Measurements from ENCODE around the gene AMDHD1.

The AMDHD1 gene

DNA sequence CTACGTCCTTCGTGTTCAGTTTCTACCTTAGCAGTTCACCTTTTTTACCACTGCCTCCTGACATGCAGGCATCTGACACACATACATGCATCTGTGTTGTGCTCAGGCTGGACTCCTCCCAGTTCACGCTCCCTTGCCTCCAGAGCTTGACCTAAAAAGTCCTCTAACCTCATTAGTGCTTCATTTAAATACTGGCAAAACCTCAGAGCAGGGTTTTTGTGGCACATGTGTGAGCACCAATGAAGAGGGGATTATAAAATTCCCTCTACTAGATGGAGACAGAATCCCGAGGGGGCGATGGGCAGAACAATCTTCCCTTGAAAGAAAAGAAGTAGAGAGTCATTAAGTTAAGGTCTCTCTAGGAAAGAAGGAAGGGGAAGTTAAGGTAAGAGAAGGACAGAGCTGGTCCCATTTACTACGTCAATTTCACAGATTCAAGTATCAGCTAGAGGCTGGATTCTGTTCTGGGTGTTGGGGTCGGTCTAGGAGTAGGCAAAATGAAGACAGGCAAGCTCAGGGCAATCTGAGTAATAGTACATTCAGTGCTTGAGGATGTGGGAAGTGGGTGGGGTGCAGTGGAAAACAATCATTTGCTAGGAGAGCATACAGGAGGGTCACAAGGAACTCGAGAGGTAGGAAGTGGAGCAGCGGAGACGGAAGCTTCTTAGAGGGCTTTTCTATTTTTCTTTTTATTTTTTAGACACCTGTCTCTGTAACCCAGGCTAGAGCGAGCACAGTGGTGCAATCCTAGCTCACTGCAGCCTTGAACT lies 45.6 kb downstream of the AMDHD1 start:
- H2AFZ ChIP-seq (ENCODE audit: low read length): no peak overlapping the region
- H4K8ac ChIP-seq (ENCODE audit: low read depth, low read length): no peak overlapping the region
- H2BK5ac ChIP-seq (ENCODE audit: low read length): no peak overlapping the region
- H2AK5ac ChIP-seq (ENCODE audit: low read depth, low read length): no peak overlapping the region
- no peaks in the 10 kb centered on the region for H3K36me3 ChIP-seq (replicated peaks in 1 of 2; ENCODE audit: control insufficient read depth in 2 of 2, insufficient read depth in 2 of 2, low read length in 2 of 2)
- no peaks in the 10 kb centered on the region for H3K79me1 ChIP-seq (ENCODE audit: low read depth, low read length)
- H3K27me3 ChIP-seq (ENCODE audit: control insufficient read depth in 3 of 3, insufficient read depth in 3 of 3, low read depth in 1 of 3, low read length in 3 of 3): no peaks in the 10 kb centered on the region
- no peak overlapping the region for H2BK15ac ChIP-seq (ENCODE audit: low read length)
- no peak overlapping the region for H2BK12ac ChIP-seq (ENCODE audit: low read length)
- no peak overlapping the region for H2BK120ac ChIP-seq (ENCODE audit: low read depth, low read length)
- H3K23ac ChIP-seq (ENCODE audit: low read depth, low read length, poor library complexity): no peak overlapping the region
- peaks cover 3% of the 10 kb centered on the region in 2 donors for H3K4me1 ChIP-seq (ENCODE audit: control insufficient read depth in 2 of 2, insufficient read depth in 1 of 2, low read depth in 1 of 2, low read length in 2 of 2)
- H3K18ac ChIP-seq (ENCODE audit: low read length): no peak overlapping the region
- no peak overlapping the region for H4K91ac ChIP-seq (ENCODE audit: low read depth, low read length, poor library complexity)
- H3K4ac ChIP-seq (ENCODE audit: low read length): no peak overlapping the region
- no peak overlapping the region for H3K14ac ChIP-seq (ENCODE audit: low read length)
- no peak overlapping the region for H3K4me2 ChIP-seq (ENCODE audit: insufficient read depth, low read length, poor library complexity, severe bottlenecking)
- WGBS, 2 donors (ENCODE audit: extremely low coverage in 2 of 2, insufficient read length in 2 of 2, insufficient replicate concordance in 1 of 2): no CpG with 5 or more reads among the region's 11 CpGs
- no peak overlapping the region for H3K9ac ChIP-seq (ENCODE audit: low read depth, low read length, poor library complexity)
- no peaks in the 10 kb centered on the region for H3K9me3 ChIP-seq (replicated peaks in 1 of 2; ENCODE audit: control insufficient read depth in 2 of 2, insufficient read depth in 1 of 2, low read depth in 1 of 2, low read length in 2 of 2)
- no peak for DNase-seq (ENCODE audit: low spot score)
- no peak overlapping the region for H3K4me3 ChIP-seq (ENCODE audit: low read length in 2 of 2)
- H3K27ac ChIP-seq (replicated peaks; ENCODE audit: low read length): no peak overlapping the region

DNA sequence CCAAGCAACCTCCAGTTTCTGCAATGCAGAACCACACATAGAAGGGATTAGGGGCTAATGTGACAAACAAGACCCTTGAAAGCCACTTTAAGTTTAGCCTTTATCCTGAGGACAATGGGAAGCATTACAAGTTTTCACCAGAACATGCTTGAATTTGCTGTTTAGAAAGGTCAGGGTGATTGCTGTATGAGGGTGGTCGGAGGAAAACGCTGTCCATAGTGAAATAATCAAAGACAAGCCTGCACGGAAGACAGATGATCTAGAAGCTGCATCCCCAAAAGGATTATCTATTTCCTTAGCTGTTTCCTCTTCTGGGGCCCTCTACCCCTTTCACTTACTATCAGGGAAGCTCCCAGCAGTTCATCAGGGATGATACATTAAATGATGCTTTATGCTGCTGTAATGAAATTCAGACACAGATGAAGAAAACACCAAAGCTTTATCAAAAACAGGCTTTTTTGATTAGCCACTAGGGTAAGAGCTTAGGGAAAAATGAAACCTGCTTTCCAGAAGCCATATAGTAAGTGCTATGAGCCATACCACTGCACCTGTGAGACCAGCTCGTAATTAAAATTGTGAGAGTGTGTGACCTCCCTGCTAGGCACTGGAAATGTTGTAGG lies 46.5 kb downstream of the AMDHD1 start:
- H3K9ac ChIP-seq (ENCODE audit: low read depth, low read length, poor library complexity): no peak overlapping the region
- no peak overlapping the region for H2BK12ac ChIP-seq (ENCODE audit: low read length)
- WGBS, 2 donors (ENCODE audit: extremely low coverage in 2 of 2, insufficient read length in 2 of 2, insufficient replicate concordance in 1 of 2): no CpG with 5 or more reads among the region's 4 CpGs
- no peak overlapping the region for H2BK120ac ChIP-seq (ENCODE audit: low read depth, low read length)
- no peak overlapping the region for H3K18ac ChIP-seq (ENCODE audit: low read length)
- H4K91ac ChIP-seq (ENCODE audit: low read depth, low read length, poor library complexity): no peak overlapping the region
- no peak overlapping the region for H3K23ac ChIP-seq (ENCODE audit: low read depth, low read length, poor library complexity)
- no peak overlapping the region for H3K4ac ChIP-seq (ENCODE audit: low read length)
- no peaks in the 10 kb centered on the region for H3K9me3 ChIP-seq (replicated peaks in 1 of 2; ENCODE audit: control insufficient read depth in 2 of 2, insufficient read depth in 1 of 2, low read depth in 1 of 2, low read length in 2 of 2)
- H3K4me1 ChIP-seq (ENCODE audit: control insufficient read depth in 2 of 2, insufficient read depth in 1 of 2, low read depth in 1 of 2, low read length in 2 of 2): peaks cover 3% of the 10 kb centered on the region in 2 donors
- no peaks in the 10 kb centered on the region for H3K36me3 ChIP-seq (replicated peaks in 1 of 2; ENCODE audit: control insufficient read depth in 2 of 2, insufficient read depth in 2 of 2, low read length in 2 of 2)
- no peak overlapping the region for H2BK5ac ChIP-seq (ENCODE audit: low read length)
- H4K8ac ChIP-seq (ENCODE audit: low read depth, low read length): no peak overlapping the region
- H2AFZ ChIP-seq (ENCODE audit: low read length): no peak overlapping the region
- H2BK15ac ChIP-seq (ENCODE audit: low read length): no peak overlapping the region
- H3K27ac ChIP-seq (replicated peaks; ENCODE audit: low read length): no peak overlapping the region
- no peaks in the 10 kb centered on the region for H3K27me3 ChIP-seq (ENCODE audit: control insufficient read depth in 3 of 3, insufficient read depth in 3 of 3, low read depth in 1 of 3, low read length in 3 of 3)
- no peak overlapping the region for H3K4me2 ChIP-seq (ENCODE audit: insufficient read depth, low read length, poor library complexity, severe bottlenecking)
- H3K4me3 ChIP-seq (ENCODE audit: low read length in 2 of 2): no peak overlapping the region
- H2AK5ac ChIP-seq (ENCODE audit: low read depth, low read length): no peak overlapping the region
- no peaks in the 10 kb centered on the region for H3K79me1 ChIP-seq (ENCODE audit: low read depth, low read length)
- DNase-seq (ENCODE audit: low spot score): no peak
- H3K14ac ChIP-seq (ENCODE audit: low read length): no peak overlapping the region

DNA sequence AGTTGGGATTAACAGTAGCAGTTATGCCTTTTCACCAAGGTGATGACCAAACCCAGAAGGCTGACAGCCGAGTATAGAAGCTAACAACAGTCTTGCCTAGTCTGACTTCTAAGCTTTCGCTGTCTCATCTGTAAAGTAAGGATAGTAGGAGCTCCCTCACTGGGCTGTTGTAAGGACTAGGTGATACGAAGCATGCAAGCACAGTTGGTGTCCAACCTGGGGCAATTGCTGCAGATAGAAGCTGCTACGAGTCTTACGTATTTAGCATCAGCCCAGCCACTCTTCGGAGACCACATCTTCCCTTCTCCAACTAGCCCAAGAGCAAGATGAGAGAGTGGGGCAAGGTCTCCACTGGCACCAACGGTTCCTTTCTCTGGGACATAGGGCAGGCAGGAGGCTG lies 47.0 kb downstream of the AMDHD1 start:
- Histone ChIP-seq H2AK5ac (ENCODE audit: low read depth, low read length) (no peak overlapping the region), H3K4me2 (ENCODE audit: insufficient read depth, low read length, poor library complexity, severe bottlenecking) (no peak overlapping the region), H3K23ac (ENCODE audit: low read depth, low read length, poor library complexity) (no peak overlapping the region), H4K8ac (ENCODE audit: low read depth, low read length) (no peak overlapping the region), H2AFZ (ENCODE audit: low read length) (no peak overlapping the region), H2BK12ac (ENCODE audit: low read length) (no peak overlapping the region), H3K27ac (replicated peaks; ENCODE audit: low read length) (no peak overlapping the region), H3K4me1 (ENCODE audit: control insufficient read depth in 2 of 2, insufficient read depth in 1 of 2, low read depth in 1 of 2, low read length in 2 of 2) (peaks cover 3% of the 10 kb centered on the region in 2 donors), H2BK5ac (ENCODE audit: low read length) (no peak overlapping the region), H2BK15ac (ENCODE audit: low read length) (no peak overlapping the region), H3K18ac (ENCODE audit: low read length) (no peak overlapping the region), H3K9me3 (replicated peaks in 1 of 2; ENCODE audit: control insufficient read depth in 2 of 2, insufficient read depth in 1 of 2, low read depth in 1 of 2, low read length in 2 of 2) (no peaks in the 10 kb centered on the region), H3K9ac (ENCODE audit: low read depth, low read length, poor library complexity) (no peak overlapping the region), H3K36me3 (replicated peaks in 1 of 2; ENCODE audit: control insufficient read depth in 2 of 2, insufficient read depth in 2 of 2, low read length in 2 of 2) (no peaks in the 10 kb centered on the region), H3K4me3 (ENCODE audit: low read length in 2 of 2) (no peak overlapping the region), H4K91ac (ENCODE audit: low read depth, low read length, poor library complexity) (no peak overlapping the region), H3K14ac (ENCODE audit: low read length) (no peak overlapping the region), H3K4ac (ENCODE audit: low read length) (no peak overlapping the region), H2BK120ac (ENCODE audit: low read depth, low read length) (no peak overlapping the region), H3K27me3 (ENCODE audit: control insufficient read depth in 3 of 3, insufficient read depth in 3 of 3, low read depth in 1 of 3, low read length in 3 of 3) (no peaks in the 10 kb centered on the region), H3K79me1 (ENCODE audit: low read depth, low read length) (no peaks in the 10 kb centered on the region)
- DNase-seq (ENCODE audit: low spot score): no peak
- WGBS, 2 donors (ENCODE audit: extremely low coverage in 2 of 2, insufficient read length in 2 of 2, insufficient replicate concordance in 1 of 2): no CpG with 5 or more reads among the region's 7 CpGs

DNA sequence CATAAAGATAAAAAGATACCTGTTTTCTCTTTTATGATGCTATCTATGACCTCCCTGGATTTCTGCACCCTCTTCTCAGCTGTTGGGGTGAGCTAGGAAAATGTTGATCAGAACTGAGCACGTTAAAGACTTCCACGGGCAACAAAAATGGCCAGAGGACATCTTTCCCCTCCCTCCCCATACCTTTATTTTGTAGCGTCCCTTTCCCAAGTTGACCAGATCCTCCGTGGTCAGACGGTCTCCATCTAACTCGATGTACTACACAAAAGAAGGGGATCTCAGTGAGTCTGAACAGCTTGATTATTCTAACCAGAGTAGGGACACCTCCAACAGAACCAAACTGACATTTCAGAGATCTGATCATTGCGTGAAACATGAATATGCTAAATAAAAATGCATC lies 50.8 kb downstream of the AMDHD1 start:
- Histone ChIP-seq H2AFZ (ENCODE audit: low read length) (no peak overlapping the region), H3K4me1 (ENCODE audit: control insufficient read depth in 2 of 2, insufficient read depth in 1 of 2, low read depth in 1 of 2, low read length in 2 of 2) (no peaks in the 10 kb centered on the region), H3K23ac (ENCODE audit: low read depth, low read length, poor library complexity) (no peak overlapping the region), H3K27ac (replicated peaks; ENCODE audit: low read length) (no peak overlapping the region), H3K9me3 (replicated peaks in 1 of 2; ENCODE audit: control insufficient read depth in 2 of 2, insufficient read depth in 1 of 2, low read depth in 1 of 2, low read length in 2 of 2) (no peaks in the 10 kb centered on the region), H2BK15ac (ENCODE audit: low read length) (no peak overlapping the region), H2BK5ac (ENCODE audit: low read length) (no peak overlapping the region), H3K4ac (ENCODE audit: low read length) (no peak overlapping the region), H2BK12ac (ENCODE audit: low read length) (no peak overlapping the region), H4K91ac (ENCODE audit: low read depth, low read length, poor library complexity) (no peak overlapping the region), H3K9ac (ENCODE audit: low read depth, low read length, poor library complexity) (no peak overlapping the region), H4K8ac (ENCODE audit: low read depth, low read length) (no peak overlapping the region), H2BK120ac (ENCODE audit: low read depth, low read length) (no peak overlapping the region), H3K4me3 (ENCODE audit: low read length in 2 of 2) (no peak overlapping the region), H3K27me3 (ENCODE audit: control insufficient read depth in 3 of 3, insufficient read depth in 3 of 3, low read depth in 1 of 3, low read length in 3 of 3) (no peaks in the 10 kb centered on the region), H3K18ac (ENCODE audit: low read length) (no peak overlapping the region), H3K4me2 (ENCODE audit: insufficient read depth, low read length, poor library complexity, severe bottlenecking) (no peak overlapping the region), H2AK5ac (ENCODE audit: low read depth, low read length) (no peak overlapping the region), H3K36me3 (replicated peaks in 1 of 2; ENCODE audit: control insufficient read depth in 2 of 2, insufficient read depth in 2 of 2, low read length in 2 of 2) (no peaks in the 10 kb centered on the region), H3K14ac (ENCODE audit: low read length) (no peak overlapping the region), H3K79me1 (ENCODE audit: low read depth, low read length) (no peaks in the 10 kb centered on the region)
- no peak for DNase-seq (ENCODE audit: low spot score)
- WGBS, 2 donors (ENCODE audit: extremely low coverage in 2 of 2, insufficient read length in 2 of 2, insufficient replicate concordance in 1 of 2): no CpG with 5 or more reads among the region's 7 CpGs

Data from neuronal stem cell (in vitro differentiated cells).